ENCODE data around the gene MEF2A.

DNA sequence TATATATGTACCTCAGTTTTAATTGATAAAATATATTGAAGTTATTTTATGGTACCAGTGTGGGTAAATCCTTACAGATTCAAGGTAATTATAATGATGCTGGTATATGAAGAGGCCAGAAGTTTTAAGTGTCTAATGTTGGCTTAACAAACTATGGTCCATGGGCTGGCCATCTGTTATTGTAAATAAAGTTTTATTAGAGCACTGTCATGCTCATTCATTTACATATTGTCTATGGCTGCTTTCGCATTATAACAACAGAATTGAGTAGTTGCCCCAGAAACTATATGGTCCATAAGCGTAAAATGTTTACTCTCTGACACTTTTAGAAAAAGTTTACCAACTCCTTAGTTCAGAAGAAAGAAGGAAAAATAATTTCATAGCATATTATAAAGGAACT is 67.9 kb downstream of the MEF2A start:
- no peak for TF ChIP-seq SP1 (CRISPR knock-in tag; conservative IDR thresholded peaks at IDR 0.05)
- no peak for TF ChIP-seq NR1H2 (CRISPR knock-in tag; IDR thresholded peaks at IDR 0.05)
- TF ChIP-seq, protein P1, sequence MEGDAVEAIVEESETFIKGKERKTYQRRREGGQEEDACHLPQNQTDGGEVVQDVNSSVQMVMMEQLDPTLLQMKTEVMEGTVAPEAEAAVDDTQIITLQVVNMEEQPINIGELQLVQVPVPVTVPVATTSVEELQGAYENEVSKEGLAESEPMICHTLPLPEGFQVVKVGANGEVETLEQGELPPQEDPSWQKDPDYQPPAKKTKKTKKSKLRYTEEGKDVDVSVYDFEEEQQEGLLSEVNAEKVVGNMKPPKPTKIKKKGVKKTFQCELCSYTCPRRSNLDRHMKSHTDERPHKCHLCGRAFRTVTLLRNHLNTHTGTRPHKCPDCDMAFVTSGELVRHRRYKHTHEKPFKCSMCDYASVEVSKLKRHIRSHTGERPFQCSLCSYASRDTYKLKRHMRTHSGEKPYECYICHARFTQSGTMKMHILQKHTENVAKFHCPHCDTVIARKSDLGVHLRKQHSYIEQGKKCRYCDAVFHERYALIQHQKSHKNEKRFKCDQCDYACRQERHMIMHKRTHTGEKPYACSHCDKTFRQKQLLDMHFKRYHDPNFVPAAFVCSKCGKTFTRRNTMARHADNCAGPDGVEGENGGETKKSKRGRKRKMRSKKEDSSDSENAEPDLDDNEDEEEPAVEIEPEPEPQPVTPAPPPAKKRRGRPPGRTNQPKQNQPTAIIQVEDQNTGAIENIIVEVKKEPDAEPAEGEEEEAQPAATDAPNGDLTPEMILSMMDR (IDR thresholded peaks at IDR 0.05) = no peak
- TF ChIP-seq ZNF138 (CRISPR knock-in tag; conservative IDR thresholded peaks at IDR 0.05) = no peak
